Ovary (tissue), 9 donors: ENCODE data around the gene SORCS3. TPM values are rescaled to one million over a fixed set of nuclear protein-coding genes. Genes with fewer than 3 reads are reported as not detected.

Source experiments
- DNase-seq, 5 donors: peaks; one replicate each; pipeline ENCODE4 v3.0.0-alpha.2; 2019 to 2020
- H3K27ac ChIP-seq, 2 donors: fragments of 200-600 bp; one replicate each; pipeline versions ENCODE4 v1.5.1 to v1.8.0; 2019 to 2022
- H3K27me3 ChIP-seq: fragments of 200-600 bp; one replicate; pipeline ENCODE4 v1.8.0; 2022
- H3K36me3 ChIP-seq: fragments of 200-600 bp; sonication (generic); one replicate; pipeline ENCODE4 v1.5.1; 2019
- H3K4me1 ChIP-seq: one replicate; pipeline ENCODE4 v1.8.1; 2013; ENCODE audit warnings: mild to moderate bottlenecking, moderate library complexity; ENCODE audit not compliant: insufficient read depth
- H3K4me3 ChIP-seq: fragments of 200-600 bp; sonication (generic); one replicate; pipeline ENCODE4 v1.5.1; 2017
- H3K9me3 ChIP-seq, 2 donors: fragments of 200-600 bp in 1 of 2; sonication (generic) in 1 of 2; one replicate each; pipeline versions ENCODE4 v1.5.1 to v1.8.1; 2013 to 2019; ENCODE audit warnings: mild to moderate bottlenecking in 1 of 2, moderate library complexity in 1 of 2
- EP300 ChIP-seq: sonication (generic); formaldehyde crosslinking; IDR thresholded peaks from one replicate; pipeline ENCODE4 v1.6.1; 2017; ENCODE audit warnings: antibody characterized with exemption
- POLR2A ChIP-seq: fragments of 450-650 bp; IDR thresholded peaks from one replicate; pipeline ENCODE4 v1.6.1; 2017; ENCODE audit warnings: antibody characterized with exemption, mild to moderate bottlenecking, moderate library complexity
- WGBS, 3 donors: extraction: QIAGEN DNeasy Blood & Tissue Kit in 1 of 3; methylation state at CpG; one replicate each; pipeline versions ENCODE4 v1.1.5 to v1.1.7; 2013 to 2017; 5-methylcytosine and 5-hydroxymethylcytosine counted together
- intact Hi-C, 4 donors: fragments of 100-400 bp; cut with DNase I; formaldehyde crosslinking; loops; one replicate each; pipeline versions ENCODE4 v1.11.0 to v1.15.1; 2022 to 2023
- polyA plus RNA-seq, 2 donors: library from polyadenylated mRNA; stranded (reverse); fragments of 200-250 nt in 1 of 2; fragments of 350-450 nt in 1 of 2; fragmentation: Illumina TruSeq in 1 of 2; extraction: RNeasy Lipid Tissue Mini Kit (QIAGEN cat#74804) in 1 of 2; gene quantifications; one replicate each; pipeline ENCODE4 v1.2.3, GENCODE V29; 2013 to 2014
- total RNA-seq, 7 donors: library from RNA; depleted of rRNA in 2 of 7; stranded (reverse); fragments of >200 nt in 2 of 7; fragmentation: NEBNext Ultra II Directional in 3 of 7; extraction: Animal tissue kit (Norgen Biotek cat#: 25700) in 3 of 7; gene quantifications; one replicate each; pipeline versions ENCODE4 v1.1.0 to v1.2.4, GENCODE V29; 2016 to 2023
- TF ChIP-seq, protein P1 (sequence below), 3 donors: fragments of 450-650 bp in 2 of 3; fragments of 200-600 bp in 1 of 3; IDR thresholded peaks; one replicate each; pipeline versions ENCODE4 v1.5.1 to v1.8.0; 2016 to 2022; ENCODE audit warnings: antibody characterized with exemption in 3 of 3, mild to moderate bottlenecking in 1 of 3
- donor health status: DM: no; HTN: no; CAD: no; lungs with moderate emphysema.
- donor health status: DM: no; HTN: no; CAD: no.
- donor health status: Bipolar disorder and iron deficiency.
- donor health status: DM: yes; HTN: yes; CAD: no.
- donor health status: DM: no; HTN: no; CAD: no.
- donor health status: DM: yes; HTN: yes; CAD: no.

The SORCS3 gene
- total and polyA plus RNA-seq, 9 donors = 0.07 to 4.5 (median 0.79) TPM; not detected in 1

GRCh38 chr10:105149371-105149891 is 508.3 kb downstream of the SORCS3 start:
- Histone ChIP-seq H3K27me3 (no peaks in the 10 kb centered on the region), H3K27ac (no peak overlapping the region), H3K9me3 (no peaks in the 10 kb centered on the region), H3K4me3 (no peak overlapping the region), H3K4me1 (no peaks in the 10 kb centered on the region), H3K36me3 (no peaks in the 10 kb centered on the region)
- TF ChIP-seq EP300 (no peak), POLR2A (no peak)
- TF ChIP-seq, protein P1, sequence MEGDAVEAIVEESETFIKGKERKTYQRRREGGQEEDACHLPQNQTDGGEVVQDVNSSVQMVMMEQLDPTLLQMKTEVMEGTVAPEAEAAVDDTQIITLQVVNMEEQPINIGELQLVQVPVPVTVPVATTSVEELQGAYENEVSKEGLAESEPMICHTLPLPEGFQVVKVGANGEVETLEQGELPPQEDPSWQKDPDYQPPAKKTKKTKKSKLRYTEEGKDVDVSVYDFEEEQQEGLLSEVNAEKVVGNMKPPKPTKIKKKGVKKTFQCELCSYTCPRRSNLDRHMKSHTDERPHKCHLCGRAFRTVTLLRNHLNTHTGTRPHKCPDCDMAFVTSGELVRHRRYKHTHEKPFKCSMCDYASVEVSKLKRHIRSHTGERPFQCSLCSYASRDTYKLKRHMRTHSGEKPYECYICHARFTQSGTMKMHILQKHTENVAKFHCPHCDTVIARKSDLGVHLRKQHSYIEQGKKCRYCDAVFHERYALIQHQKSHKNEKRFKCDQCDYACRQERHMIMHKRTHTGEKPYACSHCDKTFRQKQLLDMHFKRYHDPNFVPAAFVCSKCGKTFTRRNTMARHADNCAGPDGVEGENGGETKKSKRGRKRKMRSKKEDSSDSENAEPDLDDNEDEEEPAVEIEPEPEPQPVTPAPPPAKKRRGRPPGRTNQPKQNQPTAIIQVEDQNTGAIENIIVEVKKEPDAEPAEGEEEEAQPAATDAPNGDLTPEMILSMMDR (IDR thresholded peaks at IDR 0.05) = no peak
- intact Hi-C loops = no loop called here
- no peak for DNase-seq

GRCh38 chr10:105150259-105150880 is 509.3 kb downstream of the SORCS3 start:
- 55 to 62% (median 57%) methylated on average over 4 of the region's 4 CpGs for WGBS, 3 donors
- TF ChIP-seq, protein P1 (IDR thresholded peaks at IDR 0.05) = no peak
- TF ChIP-seq POLR2A (no peak), EP300 (no peak)
- no peak for DNase-seq
- Histone ChIP-seq H3K36me3 (no peaks in the 10 kb centered on the region), H3K9me3 (no peaks in the 10 kb centered on the region), H3K27me3 (no peaks in the 10 kb centered on the region), H3K4me3 (no peak overlapping the region), H3K27ac (no peak overlapping the region), H3K4me1 (no peaks in the 10 kb centered on the region)
- intact Hi-C loops = no loop called here

DNA sequence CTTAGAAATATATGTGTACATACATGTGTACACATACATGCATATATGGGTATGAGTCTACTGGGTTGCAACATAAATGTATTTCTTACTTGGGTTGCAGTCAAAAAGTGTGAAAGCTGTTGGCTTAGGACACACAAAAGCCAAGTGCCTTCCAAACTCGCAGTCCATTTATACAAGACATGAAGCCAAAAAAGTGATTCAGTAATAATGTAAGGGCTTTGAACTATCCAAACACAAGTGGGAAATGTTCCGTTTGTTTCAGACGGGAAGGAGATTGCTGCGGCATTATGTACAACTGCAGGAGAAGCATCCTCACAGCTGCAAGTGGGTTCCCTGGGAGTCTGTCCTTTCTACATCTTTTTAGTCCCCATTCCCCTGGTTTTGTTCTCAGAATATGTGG is 513.6 kb downstream of the SORCS3 start:
- intact Hi-C loops = no loop called here
- WGBS, 3 donors = 62 to 92% (median 87%) methylated on average over 4 of the region's 4 CpGs

DNA sequence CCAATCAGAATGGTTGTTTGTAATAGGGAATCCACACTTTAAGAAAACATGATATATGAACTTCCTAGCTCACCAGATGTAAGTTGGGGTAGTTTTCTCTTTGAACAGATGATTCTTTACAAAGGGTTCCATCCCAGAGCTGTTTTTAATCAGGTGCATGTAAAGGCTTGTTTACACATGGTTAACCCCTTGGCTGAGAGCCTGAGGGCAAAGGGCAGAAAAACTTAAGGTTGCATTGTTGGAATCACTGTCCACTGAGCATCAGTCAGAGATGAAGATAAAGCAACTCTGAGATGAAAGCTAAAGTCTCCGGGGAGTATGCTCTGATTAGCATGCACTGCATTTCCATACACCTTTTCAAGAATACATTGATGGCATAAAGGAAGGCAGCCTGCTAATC is 518.2 kb downstream of the SORCS3 start:
- Histone ChIP-seq H3K36me3 (no peaks in the 10 kb centered on the region), H3K4me3 (no peak overlapping the region), H3K9me3 (no peaks in the 10 kb centered on the region), H3K4me1 (no peaks in the 10 kb centered on the region), H3K27ac (no peak overlapping the region), H3K27me3 (no peaks in the 10 kb centered on the region)
- DNase-seq = no peak
- 35 to 67% (median 42%) methylated on average over 1 of the region's 1 CpG for WGBS, 3 donors
- intact Hi-C loops = no loop called here
- no peak for TF ChIP-seq POLR2A
- TF ChIP-seq EP300 = no peak
- TF ChIP-seq, protein P1 (IDR thresholded peaks at IDR 0.05) = no peak

More for the DNA sequence above, 513.6 kb downstream of the SORCS3 start:
- TF ChIP-seq, protein P1 (IDR thresholded peaks at IDR 0.05) = no peak
- TF ChIP-seq POLR2A (no peak), EP300 (no peak)
- Histone ChIP-seq H3K4me1 (no peaks in the 10 kb centered on the region), H3K27ac (no peak overlapping the region), H3K36me3 (no peaks in the 10 kb centered on the region), H3K27me3 (no peaks in the 10 kb centered on the region), H3K9me3 (no peaks in the 10 kb centered on the region), H3K4me3 (no peak overlapping the region)
- no peak for DNase-seq
